ENCODE results near the gene BAZ2A. TPM values are rescaled to one million over a fixed set of nuclear protein-coding genes. Genes with fewer than 3 reads are reported as not detected.

BAZ2A gene
- polyA plus RNA-seq, 4 donors = 62.3 to 124 (median 80.5) TPM

DNA sequence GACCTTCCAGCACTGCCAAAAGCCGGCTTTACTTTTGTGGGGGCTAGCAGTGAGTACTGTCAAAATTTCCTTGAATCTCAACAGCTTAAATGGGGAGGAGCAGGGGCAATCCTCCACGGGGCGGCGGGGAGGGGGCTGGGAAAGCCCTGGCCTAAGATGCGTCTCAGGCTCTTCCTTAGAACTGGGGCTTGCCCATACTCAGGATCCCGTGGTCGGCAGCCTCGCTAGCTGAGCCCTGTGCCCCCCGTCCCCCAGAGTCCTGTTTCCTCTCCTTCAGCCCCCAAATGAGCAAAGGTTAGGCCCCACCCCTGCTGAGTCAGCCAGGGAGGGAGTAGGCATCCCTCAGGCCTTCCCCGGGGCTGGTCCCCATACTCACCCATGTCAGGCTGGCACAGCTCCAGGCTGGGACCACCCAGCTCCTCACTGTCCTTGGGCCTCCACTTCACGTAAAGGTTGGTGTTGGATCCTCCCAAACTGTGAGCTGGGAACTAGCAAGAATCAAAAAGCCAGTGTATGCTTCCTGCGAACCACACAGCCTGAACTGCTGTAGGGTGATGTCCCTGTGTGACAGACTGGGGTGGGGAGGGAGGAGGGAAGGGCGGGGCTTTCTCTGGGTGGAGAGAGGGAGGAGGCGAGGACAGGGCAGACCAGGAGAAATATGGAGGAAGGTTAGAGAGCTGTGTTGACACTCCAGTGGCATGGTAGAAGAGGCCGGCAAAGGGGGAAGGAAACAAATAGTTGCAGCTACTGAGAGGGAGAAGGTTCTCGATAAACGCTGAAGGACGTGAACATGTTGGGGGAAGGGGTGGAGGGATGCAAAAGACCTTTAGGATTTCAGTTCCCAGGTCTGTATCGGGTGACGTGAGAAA is 5.9 kb upstream of the BAZ2A start:
- no peak for DNase-seq (ENCODE audit: low read depth in 4 of 4, low spot score in 2 of 4)

DNA sequence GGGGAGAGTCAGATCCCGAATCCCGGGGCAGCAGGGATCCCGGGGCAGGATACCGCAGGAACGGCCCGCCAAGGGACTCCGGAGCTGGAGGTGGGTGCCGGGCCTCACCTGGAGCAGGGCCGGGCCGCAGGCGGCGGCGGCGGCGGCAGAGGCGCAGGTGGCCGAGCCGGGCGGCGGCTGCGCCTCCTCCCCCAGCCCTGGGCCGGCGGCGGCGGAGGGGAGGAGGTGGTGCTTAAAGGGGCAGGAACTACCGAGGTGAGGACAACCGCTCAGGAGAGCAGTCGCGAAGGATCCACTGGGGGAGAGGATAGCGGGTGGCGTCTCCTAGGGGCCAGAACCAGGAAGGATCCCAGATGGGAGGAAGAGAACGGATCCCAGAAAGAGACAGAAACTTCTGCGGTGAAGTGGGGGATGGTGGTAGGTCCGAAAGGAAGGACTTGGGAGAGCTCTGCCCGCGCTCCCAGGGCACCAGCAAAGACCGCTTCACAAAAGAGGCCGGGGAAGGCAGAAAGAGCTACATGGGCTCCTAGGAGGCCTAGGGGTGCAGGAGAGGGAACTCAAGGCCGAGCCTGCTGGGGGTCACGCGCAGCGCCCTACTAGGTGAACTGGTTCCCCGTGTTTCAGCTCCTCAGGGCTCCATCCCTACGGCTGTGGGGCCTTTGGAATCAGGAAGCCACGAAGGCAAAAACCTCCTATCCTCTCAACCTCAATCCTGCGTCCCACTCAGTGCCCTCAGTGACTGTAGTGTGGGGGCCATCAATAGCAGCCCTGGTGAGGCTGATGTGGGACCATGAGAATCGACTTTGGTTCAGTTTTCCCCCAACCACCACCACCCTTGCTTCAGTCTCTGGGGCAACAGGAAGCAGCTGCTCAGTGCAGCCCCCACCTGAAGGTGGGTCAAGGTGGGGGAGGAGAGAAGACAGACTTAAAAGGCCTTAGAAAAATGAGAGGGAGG is 5.0 kb upstream of the BAZ2A start:
- DNase-seq (ENCODE audit: low read depth in 4 of 4, low spot score in 2 of 4) = no peak

DNA sequence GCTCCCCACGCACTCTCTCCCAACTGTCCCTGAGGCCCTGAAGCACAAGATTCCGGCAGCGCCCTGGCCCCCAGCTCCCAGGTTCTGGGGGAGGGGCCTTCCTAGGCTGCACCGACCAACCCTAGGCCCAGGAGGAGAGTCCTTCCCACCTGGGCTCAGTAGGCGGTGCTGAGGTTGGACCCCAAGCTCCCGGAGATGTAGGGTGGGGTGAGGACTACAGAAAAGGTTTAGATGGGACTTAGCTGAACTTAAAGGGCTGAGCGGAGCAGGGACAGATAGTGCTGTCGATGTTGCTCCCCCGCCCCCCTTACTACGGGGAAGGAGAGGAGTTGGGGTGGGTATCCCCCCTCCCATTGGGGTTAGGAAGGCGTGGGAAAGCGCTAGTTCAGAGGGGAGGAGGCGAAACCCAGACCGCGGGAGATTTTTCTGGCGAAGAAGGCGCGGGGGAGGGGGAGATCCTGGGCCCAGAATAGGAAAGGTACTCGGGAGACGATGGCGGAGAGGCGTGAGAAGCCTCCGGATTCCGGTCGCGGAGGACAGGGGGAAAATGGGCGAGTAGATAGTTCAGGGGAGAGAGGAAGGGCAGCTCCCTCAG is 4.2 kb upstream of the BAZ2A start:
- no peak for DNase-seq (ENCODE audit: low read depth in 4 of 4, low spot score in 2 of 4)

DNA sequence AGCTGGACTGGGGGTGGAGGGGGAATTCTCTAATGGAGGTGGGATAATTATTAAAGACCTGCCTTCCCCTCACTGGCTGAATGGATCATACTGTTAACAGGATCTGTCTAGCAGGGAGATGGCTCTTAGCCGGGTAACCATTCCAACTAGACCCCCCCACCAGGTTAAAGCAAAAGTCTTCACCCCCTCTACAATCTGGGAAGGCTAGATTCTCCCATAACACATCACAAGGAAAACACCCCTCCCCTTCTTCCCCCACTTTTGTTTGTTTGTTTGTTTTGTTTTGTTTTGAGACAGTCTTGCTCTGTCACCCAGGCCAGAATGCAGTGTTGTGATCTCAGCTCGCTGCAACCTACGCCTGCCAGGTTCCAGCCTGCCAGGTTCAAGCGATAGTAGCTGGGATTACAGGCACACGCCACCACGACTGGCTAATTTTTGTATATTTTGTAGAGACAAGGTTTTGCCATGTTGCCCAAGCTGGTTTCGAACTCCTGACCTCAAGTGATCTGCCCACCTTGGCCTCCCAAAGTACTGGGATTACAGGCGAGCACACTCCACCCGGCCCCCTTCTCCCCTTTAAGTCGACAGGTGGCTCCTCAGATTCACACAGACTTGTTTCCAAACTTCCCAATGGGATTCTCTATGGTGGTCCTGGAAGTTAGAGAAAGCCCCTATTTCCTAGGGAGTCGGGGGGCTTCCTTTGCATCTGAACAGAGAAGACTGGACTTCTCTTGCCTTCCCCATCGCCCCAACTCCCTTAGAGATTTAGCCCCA is 3.5 kb upstream of the BAZ2A start:
- DNase-seq (ENCODE audit: low read depth in 4 of 4, low spot score in 2 of 4) = no peak

DNA sequence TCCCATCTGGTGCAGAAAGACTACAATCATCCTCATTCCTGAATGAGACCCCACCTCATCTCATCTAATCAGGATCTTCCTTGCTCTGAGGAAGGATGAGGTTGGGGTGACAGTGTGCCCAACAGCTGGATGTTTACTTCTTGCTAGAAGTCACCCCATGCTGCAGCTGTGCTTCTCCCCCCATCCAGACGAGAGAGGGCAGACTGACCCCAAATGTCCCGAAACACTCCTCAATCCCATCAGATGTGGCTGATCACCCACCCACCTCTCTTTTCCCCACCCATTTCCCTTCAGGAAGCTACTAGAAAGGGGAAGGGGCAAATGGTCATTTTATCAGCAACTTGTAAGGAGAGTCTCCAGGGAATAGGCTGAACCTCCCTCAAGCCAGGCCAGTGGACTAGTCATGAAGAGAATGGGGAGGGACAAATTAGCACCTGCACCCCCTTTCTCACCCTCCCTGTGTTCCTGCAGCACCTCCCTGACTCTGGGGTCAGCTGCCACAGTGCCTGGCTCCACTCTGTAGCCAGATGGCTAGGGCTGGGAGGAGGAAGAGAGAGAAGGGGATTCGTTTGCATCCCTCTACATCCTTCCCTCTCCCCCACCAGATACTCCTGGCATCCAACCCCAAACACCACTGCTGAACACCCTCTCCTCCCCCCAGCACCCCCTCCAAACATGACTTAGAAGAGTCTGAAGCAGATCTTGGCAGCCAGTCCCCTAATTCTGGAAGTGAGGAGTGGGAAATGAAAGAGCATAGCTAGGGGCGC is 2.8 kb upstream of the BAZ2A start:
- no peak for DNase-seq (ENCODE audit: low read depth in 4 of 4, low spot score in 2 of 4)

DNA sequence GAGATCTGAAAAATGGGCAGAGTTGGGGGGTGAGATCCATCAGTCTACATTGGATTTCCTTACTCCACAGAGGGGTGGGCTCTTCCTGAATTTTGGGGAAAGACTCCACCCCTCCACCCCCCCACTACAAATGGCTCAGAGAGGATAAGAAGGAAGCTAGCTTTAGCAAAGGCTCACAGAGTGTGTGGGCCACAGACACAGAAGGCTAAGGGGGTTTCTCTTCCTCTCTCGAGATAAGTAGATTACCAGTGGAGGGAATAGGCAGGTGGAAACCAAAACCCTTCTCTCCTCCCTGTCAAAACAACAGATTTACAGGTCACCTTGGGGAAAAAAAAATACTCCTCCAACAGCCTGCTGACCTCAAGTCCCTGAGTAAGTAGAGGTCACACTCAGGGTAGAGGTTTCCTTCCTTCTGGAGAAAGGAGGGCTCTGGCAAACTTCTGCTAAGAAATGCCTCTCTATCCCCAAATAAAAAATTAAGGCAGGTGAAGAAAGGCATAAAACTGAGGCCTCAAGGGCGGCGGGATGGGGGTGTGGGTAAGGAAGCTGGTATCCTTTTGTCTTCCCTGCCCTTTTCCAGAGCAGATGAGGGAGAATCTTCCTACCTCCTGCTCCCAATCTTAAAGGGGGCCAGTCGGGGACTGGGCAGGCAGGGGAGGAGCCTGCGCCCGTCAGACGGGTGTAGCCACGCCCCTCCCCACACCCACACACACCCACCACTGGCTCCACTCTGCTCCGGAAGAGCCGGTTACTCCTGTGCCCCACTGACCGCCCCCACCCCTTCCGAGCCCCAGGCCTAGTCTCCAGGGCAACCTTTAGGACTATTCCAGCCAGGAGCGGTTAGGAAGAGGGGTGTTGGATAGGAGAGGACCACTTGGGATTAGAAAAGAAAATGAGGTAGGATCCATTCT is 1.9 kb upstream of the BAZ2A start:
- no peak for DNase-seq (ENCODE audit: low read depth in 4 of 4, low spot score in 2 of 4)

DNA sequence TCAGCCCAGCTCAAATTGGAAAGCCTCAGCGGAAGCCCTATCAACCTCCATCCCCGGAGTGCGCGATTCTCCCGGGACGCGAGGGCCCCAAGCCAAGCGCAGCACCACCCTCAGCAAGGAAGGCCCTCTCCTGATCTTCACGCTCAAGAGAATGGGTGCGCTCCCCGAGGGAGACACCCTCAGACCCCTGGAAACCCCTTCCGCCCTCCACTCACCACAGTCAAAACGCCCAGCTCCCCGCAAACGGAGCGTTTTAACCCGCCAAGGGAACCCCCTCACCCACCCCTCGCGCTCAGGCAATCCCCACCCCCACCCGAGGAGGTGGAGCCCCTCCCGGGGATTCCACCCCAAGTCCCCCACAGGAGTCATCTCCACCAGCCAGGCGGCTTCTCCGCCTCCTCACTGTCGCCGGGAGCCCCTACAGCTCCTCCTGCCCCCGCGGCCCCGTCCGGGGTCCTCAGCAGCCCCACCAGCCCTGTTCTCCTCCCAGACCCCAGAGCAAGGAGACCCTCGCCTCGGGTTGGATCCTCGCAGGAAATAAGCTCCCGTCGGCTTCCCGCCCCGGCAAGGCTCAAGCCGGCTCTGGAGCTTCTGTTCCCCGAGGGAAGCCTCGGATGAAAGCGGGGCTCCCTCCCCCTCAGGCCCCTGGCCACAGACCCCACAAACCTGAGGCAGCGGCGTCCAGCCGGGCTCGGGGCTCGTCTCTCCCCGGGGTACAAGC is 507 bp downstream of the BAZ2A start:
- DNase-seq (ENCODE audit: low read depth in 4 of 4, low spot score in 2 of 4) = no peak

DNA sequence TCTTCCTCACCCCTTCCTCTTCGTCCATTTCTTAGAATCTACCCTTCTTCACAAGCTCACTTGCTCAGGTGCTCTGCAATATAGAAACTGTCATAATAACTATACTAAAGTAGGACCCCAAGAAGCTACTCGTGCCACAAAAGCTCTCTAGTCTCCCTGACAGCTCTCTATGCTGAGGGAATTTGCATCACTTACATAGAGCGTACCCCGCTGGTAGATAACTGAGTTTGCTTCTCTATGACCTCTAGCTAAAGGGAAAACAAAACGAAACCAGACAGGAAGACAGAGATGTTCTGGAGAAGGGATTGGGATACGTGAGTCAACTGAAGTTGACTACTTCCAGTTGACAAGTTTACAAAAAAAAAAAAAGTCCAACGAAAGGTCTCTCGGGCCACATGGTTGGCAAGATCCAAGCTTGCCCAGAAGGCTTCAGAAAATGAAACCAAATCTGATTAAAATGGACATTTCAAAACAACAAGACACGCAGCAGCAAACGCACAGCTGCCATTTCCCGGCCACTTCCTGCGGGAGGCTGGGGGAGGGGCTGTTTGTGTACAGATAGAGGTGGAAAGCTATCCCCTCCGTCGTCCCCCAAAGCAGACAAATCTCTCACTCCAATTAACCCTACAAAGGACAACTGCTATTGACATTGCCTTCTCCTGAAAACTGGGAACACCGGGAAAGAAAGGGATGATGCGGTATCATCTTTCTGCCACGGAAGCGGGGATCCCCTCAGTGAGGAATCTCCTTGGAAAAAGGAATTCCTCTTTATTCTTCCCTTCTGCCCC is 1.3 kb downstream of the BAZ2A start:
- DNase-seq (ENCODE audit: low read depth in 4 of 4, low spot score in 2 of 4) = no peak

DNA sequence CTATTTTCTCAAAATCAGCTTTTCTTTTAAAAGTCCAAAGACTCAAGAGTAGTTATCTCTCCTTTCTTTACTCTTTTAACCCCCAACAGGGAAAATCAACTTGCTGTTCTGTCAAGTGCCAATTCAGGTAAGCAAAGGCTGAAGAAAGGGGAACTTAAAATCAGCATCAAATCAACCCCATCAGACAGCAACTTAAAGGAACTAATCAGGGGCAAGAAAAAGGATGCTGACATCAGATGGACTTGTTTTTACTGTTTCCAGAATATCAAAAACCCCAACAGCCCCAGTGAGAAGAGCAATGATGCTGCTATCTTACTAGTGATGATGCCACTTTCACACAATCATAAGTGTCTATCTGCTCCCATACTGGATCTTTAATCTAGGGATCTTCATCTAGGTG is 3.4 kb downstream of the BAZ2A start:
- no peak for DNase-seq (ENCODE audit: low read depth in 4 of 4, low spot score in 2 of 4)

DNA sequence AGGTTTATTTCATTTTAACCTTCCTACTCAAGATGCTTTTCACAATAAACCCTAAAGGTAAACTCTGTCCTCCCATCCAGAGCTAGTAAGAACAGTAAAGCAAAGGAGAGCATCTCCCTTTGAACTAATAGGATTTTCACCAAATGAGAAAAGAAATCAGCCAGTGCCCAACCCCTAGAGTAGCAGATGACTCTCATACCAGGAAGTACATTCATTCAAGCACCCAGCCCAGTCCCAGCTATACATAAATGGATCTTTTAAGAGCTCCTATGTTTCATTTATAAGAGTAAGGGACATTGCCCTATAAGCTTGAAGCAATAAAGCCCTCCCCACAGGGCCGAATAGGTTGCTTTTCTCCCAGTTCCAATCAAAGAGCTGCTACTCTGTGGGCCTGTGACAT is 7.6 kb downstream of the BAZ2A start:
- DNase-seq (ENCODE audit: low read depth in 4 of 4, low spot score in 2 of 4) = no peak

DNA sequence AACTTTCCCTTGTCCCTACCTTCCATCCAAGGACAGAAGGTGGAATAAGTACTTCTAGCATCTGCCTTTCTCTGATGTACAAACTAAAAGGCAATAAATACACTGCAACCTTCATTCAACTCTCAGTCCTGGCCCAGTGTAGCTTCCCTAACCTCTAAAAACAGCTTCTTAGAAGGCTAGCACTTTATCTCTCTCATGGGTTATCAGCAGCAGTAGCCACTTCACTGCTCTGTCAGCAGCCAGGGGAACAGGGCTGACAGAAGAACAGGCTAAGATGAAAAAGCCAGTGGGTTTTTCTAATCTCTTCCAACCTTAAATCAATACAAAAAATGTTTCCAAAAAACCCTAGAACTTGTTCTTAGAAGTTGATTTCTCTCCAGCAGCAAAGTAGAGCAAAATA is 13.2 kb downstream of the BAZ2A start:
- no peak for DNase-seq (ENCODE audit: low read depth in 4 of 4, low spot score in 2 of 4)

DNA sequence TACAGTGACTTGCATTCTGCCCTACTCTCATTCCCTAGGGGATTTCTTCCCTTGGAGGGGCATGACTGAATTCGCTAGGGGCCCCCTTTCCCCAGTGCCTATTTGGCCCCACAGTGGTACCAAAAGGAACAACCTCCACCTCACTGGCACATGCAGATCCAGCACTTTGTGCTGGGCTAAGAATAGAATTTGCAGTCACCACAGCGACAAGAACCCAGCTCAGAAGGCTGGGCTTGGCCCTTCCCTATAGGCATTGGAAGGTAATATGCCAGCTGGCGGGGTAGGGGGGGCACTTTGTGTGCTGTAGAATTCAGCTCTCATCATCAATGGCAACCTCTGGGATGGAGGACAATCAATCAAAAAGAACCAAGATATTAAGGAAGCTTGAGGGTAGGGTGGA is 13.9 kb downstream of the BAZ2A start:
- DNase-seq (ENCODE audit: low read depth in 4 of 4, low spot score in 2 of 4) = no peak

DNA sequence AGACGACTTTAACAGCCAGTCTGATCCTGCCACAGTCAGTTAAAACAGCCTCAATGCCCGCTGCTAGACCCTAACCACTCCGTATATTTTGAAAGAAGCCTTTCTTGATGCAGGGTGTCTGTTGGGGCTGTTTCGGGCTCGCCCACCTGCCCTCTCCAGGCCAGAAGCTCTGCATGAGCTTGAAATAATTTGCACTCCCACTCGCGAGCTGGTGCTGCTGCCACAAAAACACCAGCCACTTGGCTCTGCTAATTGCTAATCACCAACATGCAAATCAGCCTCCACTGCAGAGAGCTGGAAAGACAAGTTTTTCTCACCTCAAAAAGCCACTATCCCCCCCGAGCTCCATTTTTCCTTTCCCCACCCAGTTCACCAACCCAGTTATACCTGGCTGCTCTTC is 15.5 kb downstream of the BAZ2A start:
- no peak for DNase-seq (ENCODE audit: low read depth in 4 of 4, low spot score in 2 of 4)

DNA sequence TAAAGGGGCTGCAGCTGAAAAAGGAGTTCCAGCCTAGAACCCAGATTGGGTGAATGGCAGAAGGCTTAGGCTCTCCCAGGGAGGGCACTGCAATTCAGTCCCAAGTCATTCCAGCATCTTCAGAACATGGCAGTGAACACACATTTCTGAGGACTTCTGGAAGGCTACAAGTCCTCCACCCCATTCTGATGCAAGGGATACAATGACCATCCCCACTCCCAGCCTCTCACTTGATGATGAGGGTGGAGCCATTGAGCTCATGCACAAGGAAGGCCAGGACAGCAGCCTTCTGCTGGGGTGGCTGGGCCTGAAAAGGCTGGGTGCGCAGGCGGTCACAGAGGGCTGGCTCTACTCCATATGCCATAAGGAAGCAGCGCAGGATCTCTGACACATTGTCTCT is 25.8 kb downstream of the BAZ2A start:
- no peak for DNase-seq (ENCODE audit: low read depth in 4 of 4, low spot score in 2 of 4)

DNA sequence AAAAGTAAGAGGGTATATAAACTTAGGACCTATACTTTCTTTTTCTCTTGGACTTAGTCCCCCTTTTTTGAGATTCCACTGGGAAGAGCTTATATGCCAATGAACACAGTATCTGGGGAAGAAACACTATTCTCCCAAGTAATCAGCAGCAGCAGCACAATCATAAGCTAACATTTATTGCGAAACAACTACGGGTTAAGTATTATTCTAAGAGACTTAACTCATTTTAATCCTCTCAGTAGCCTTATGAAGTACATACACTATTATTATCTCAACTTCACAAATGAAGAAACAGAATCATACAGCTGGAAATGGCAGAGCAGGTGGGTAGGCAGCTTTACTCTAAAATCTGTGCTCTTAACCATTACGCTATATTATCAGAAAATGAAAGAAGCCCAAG is 27.9 kb downstream of the BAZ2A start:
- DNase-seq (ENCODE audit: low read depth in 4 of 4, low spot score in 2 of 4) = no peak

DNA sequence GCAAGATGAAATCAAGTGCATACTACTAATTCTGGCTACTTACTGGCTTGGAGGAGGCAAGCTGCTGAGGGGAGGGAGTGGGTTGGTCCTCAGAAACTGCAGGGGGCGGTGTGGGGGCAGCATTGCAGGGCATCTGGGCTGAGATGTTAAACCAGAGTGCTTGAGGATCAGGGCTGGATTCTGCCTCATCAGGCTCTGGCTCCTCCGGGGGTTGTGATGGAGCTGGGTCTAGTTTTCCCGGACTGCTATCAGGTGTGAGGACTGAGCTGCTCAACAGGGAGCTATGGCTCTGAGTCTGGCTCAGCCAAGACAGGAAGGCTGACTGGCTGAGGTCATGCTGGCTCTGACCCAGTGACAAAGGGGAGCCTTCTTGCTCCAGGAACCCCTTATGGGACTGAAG is 28.6 kb downstream of the BAZ2A start:
- DNase-seq (ENCODE audit: low read depth in 4 of 4, low spot score in 2 of 4) = no peak

DNA sequence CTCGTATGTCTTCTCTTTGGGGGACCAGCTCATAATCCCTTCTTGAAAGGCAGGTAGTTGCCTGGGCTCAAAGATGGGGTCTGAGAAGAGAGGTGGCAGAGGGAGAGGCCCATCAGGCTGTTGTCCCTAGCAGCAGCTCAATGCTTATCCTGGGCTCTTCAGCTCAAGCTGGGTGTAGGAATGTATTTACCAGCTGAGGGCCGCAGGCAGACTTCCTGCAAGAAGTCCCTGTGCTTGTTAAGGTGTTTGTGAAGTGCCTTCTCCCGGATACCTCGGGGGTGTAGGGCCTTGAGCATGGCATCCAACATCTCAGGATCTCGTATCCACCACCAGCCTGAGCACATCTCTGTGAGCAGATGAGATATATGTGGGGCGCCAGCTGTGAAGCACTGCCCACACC is 29.4 kb downstream of the BAZ2A start:
- no peak for DNase-seq (ENCODE audit: low read depth in 4 of 4, low spot score in 2 of 4)
